ENCODE measurements around the gene SNAPC2. TPM values are rescaled to one million over a fixed set of nuclear protein-coding genes. Genes with fewer than 3 reads are reported as not detected.

The SNAPC2 gene
- polyA plus RNA-seq, 1 of the 3 experiments (the other 2 are of a cell fraction): 38.7 TPM

GRCh38 chr19:7870571-7871436 lies 49.3 kb upstream of the SNAPC2 start:
- Histone ChIP-seq H3K9ac (no peak overlapping the region), H3F3A (replicated peaks; ENCODE audit: insufficient read depth) (peaks cover 14% of the 10 kb centered on the region), H3K36me3 (replicated peaks in 1 of 2; ENCODE audit: control insufficient read depth in 1 of 2, insufficient read depth in 2 of 2, low read length in 1 of 2) (no peaks in the 10 kb centered on the region), H3K9me3 (no peaks in the 10 kb centered on the region), H2AFZ (ENCODE audit: low read depth) (0 out of 2 replicates have a peak overlapping the region, but pooled peaks have one; percentile 92), H3K4me1 (ENCODE audit: control insufficient read depth in 1 of 2, insufficient read depth in 2 of 2, low read depth in 1 of 2, low read length in 1 of 2) (peaks cover 0 to 30% of the 10 kb centered on the region in 2 experiments; a peak in 2 of 4 replicates), H3K27ac (ENCODE audit: low read depth in 2 of 2, low read length in 1 of 2) (peak overlapping the region in 1 of 2 experiments; percentile 74; a peak in 1 of 4 replicates), H3K27me3 (ENCODE audit: insufficient read depth) (no peaks in the 10 kb centered on the region), H3K4me3 (ENCODE audit: low read depth in 2 of 2, low read length in 1 of 2) (no peak overlapping the region), H4K20me1 (ENCODE audit: insufficient read depth) (no peaks in the 10 kb centered on the region), H3K79me2 (ENCODE audit: insufficient read depth) (no peaks in the 10 kb centered on the region), H3K9me2 (no peaks in the 10 kb centered on the region), H3K4me2 (no peak overlapping the region)
- CTCF ChIA-PET: no interaction called here
- 69% methylated on average over 11 of the region's 11 CpGs for WGBS (ENCODE audit: low lambda C conversion rate)
- DNase-seq: peak; percentile 78
- TF ChIP-seq USF1 (IDR thresholded peaks at IDR 0.05; ENCODE audit: borderline replicate concordance, low read depth) (no peak), CTCF (IDR thresholded peaks at IDR 0.05) (no peak), NRF1 (IDR thresholded peaks at IDR 0.05; ENCODE audit: low read depth, low read length) (no peak), YY1 (IDR thresholded peaks at IDR 0.05; ENCODE audit: low read depth) (no peak), RXRA (IDR thresholded peaks at IDR 0.05; ENCODE audit: borderline replicate concordance, low read depth) (no peak), IRF3 (IDR thresholded peaks at IDR 0.05; ENCODE audit: low read depth, low read length) (no peak), NFIC (IDR thresholded peaks at IDR 0.05; ENCODE audit: borderline replicate concordance) (no peak)
- POLR2A ChIA-PET: interaction anchor here (0.6 kb wide), 2 partner anchors 12 to 434 kb away, joined by 3 to 4 read pairs; no protein-coding TSS in a partner anchor

- no peak overlapping the region for H3K9ac ChIP-seq
- POLR2A ChIA-PET: no interaction called here
- peak overlapping the region in 1 of 2 experiments; percentile 24; a peak in 3 of 4 replicates for H3K4me3 ChIP-seq (ENCODE audit: low read depth in 2 of 2, low read length in 1 of 2)
These were observed 48.5 kb upstream of the SNAPC2 start for GRCh38 chr19:7871437-7872305.

More at GRCh38 chr19:7871437-7872305, 48.5 kb upstream of the SNAPC2 start:
- peak overlapping the region; percentile 55 for H3K4me2 ChIP-seq
- H3K36me3 ChIP-seq (replicated peaks in 1 of 2; ENCODE audit: control insufficient read depth in 1 of 2, insufficient read depth in 2 of 2, low read length in 1 of 2): no peaks in the 10 kb centered on the region
- H3K27me3 ChIP-seq (ENCODE audit: insufficient read depth): no peaks in the 10 kb centered on the region
- H3K27ac ChIP-seq (ENCODE audit: low read depth in 2 of 2, low read length in 1 of 2): peak overlapping the region; percentile 53 to 74
- CTCF ChIA-PET: interaction anchor here (0.7 to 1.6 kb wide), 4 partner anchors 10 to 56 kb away, joined by 3 to 5 read pairs (median 4); partner anchors contain the start of gene MAP2K7
- H3K9me3 ChIP-seq: no peaks in the 10 kb centered on the region
- peaks cover 14% of the 10 kb centered on the region for H3F3A ChIP-seq (replicated peaks; ENCODE audit: insufficient read depth)
- DNase-seq: peak; percentile 83
- TF ChIP-seq TCF12 (IDR thresholded peaks at IDR 0.05): no peak
- peak; percentile 47; the same call in 1 of the 2 replicates for TF ChIP-seq MXI1 (IDR thresholded peaks at IDR 0.05; ENCODE audit: low read depth, low read length)
- TF ChIP-seq USF2 (IDR thresholded peaks at IDR 0.05; ENCODE audit: borderline replicate concordance, low read depth, low read length): no peak
- peak overlapping the region; percentile 92 for H2AFZ ChIP-seq (ENCODE audit: low read depth)
- H3K79me2 ChIP-seq (ENCODE audit: insufficient read depth): no peaks in the 10 kb centered on the region
- H3K9me2 ChIP-seq: no peaks in the 10 kb centered on the region
- peaks cover 0 to 30% of the 10 kb centered on the region in 2 experiments; a peak in 2 of 4 replicates for H3K4me1 ChIP-seq (ENCODE audit: control insufficient read depth in 1 of 2, insufficient read depth in 2 of 2, low read depth in 1 of 2, low read length in 1 of 2)
- WGBS (ENCODE audit: low lambda C conversion rate): 11% methylated on average over 30 of the region's 33 CpGs
- no peaks in the 10 kb centered on the region for H4K20me1 ChIP-seq (ENCODE audit: insufficient read depth)
